ENCODE measurements around the gene FGD6.

- TF ChIP-seq EZH2 (IDR thresholded peaks at IDR 0.05; ENCODE audit: insufficient read depth, poor library complexity, severe bottlenecking) (no peak), EZH2phosphoT487 (IDR thresholded peaks at IDR 0.05; ENCODE audit: insufficient read depth, low read depth) (no peak)
These were observed 179.4 kb downstream of the FGD6 start for GRCh38 chr12:95037906-95038305.
